GM18498 (cell line): ENCODE measurements around the gene ZNF609.
"Not testable (repeated sequence)": the region's sequence is repeated elsewhere in the genome, so short reads cannot be mapped to it uniquely, and the experiment has no call there.

Experiments
- ATAC-seq: cut with Tn5 transposase; IDR thresholded peaks from one replicate; pipeline ENCODE4 v1.9.1; 2021; ENCODE audit warnings: mild to moderate bottlenecking, moderate library complexity; ENCODE audit not compliant: unreplicated experiment

ZNF609 gene

DNA sequence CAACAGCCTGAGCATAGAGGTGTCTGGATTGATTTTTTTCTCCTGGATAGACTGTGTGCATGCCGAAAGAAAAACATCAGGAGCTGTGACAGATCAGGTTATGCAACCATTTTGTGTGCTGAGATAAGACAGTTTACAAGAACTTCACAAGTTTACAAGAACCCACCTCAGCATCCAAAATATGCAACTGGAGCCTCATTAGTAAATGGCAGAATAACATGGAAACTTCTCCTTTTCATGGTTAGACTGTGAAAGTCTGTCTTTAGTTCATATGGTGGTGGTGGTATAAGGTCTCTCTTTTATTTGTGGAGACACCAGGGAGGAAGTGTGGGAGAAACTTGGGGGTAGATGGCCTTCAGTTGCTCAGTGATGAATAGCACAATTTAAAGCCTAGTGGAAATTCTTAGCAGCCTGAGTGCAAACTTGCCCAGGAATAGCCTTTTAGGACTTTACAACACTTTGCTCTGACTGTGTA, 3.7 kb upstream of the ZNF609 start:
- no peak for ATAC-seq

- ATAC-seq, result no peak
Observed at GRCh38 chr15:64459066-64459781, 1.2 kb upstream of the ZNF609 start.

DNA sequence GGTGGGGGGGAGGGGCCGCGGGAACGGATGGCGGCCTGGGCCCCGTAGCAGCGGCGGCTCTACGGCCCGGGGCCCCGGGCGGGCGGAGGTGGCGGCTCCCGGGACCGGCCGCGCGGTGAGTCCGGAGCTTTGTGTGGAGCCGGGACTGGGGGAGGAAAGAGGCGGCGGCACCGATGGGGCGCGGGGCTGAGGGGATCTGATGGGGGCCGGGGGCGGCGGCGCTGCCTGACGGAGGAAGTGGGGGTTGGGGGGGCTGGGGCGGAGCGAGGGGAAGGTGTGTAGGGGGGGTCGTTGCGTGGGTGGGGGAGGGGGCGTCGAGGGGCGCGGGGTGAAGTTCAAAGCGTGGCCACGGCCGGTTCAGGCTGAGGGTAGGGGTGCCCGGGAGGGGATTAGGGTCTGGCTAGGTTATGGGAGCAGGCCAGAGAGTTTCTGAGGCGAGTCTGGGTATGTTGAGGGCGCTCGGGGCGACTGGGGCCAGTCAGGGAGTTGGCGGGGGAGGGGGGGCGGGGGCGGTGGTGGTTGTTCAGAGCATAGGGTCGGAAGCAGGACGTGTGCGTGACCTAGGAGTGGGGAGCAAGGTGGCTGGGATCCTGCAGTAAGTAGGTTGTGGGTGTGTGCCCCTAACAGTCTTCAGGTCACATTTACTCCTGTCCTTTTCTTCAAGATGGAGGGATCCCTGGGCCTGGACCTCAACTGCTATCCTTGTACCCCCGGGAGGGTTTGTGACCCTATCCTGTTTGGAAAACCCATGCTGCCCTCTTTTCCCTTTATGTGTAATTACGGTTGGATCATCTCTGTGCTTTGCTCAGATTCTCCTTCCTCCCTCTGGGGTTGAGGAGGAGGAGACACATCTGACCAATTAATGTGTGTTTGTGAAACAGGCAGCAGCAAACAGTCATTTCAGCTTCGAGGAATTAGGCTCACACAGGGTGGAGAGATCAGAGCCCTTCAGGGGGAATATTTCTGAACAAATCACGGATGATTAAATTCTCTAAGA, 644 bp downstream of the ZNF609 start:
- ATAC-seq, result no peak

DNA sequence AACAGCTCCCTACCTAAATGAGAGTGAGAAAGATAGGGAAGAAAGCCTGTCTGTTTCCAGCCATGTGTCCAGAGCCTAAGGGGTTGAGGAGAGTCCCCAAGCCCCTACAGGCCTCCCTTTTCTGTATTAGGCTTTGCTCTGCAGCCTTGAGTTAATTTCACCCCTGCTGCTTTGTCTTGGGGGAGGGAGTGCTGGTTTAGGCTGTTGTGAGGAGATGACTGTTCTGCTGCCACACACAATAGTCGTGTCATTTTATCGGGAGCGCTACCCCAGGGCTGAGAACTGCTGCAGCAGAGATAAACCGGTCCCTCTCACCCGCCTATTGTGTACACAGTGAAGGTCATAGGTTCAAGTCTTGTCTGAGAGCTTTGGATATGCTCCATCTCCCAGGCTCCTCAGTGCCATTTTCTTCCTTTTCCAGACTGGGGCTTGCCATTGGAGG, 1.4 kb downstream of the ZNF609 start:
- ATAC-seq, result no peak

DNA sequence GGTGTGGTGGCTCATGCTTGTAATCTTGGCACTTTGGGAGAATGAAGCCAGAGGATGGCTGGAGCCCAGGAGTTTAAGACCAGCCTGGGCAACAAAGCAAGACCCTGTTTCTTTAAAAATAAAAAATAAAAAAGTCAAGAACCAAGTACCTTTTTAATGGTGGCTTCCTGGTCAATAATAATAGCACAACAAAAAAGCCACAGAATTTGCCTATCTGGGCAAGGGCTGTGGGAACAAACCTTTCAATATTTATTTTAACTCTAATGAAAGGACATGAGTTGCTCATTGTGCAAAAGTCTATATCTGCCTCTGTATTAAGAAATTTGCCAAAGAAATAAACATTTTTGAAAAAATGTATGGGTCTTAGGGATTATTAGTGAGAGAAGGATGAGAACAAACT, 2.1 kb downstream of the ZNF609 start:
- no peak for ATAC-seq

DNA sequence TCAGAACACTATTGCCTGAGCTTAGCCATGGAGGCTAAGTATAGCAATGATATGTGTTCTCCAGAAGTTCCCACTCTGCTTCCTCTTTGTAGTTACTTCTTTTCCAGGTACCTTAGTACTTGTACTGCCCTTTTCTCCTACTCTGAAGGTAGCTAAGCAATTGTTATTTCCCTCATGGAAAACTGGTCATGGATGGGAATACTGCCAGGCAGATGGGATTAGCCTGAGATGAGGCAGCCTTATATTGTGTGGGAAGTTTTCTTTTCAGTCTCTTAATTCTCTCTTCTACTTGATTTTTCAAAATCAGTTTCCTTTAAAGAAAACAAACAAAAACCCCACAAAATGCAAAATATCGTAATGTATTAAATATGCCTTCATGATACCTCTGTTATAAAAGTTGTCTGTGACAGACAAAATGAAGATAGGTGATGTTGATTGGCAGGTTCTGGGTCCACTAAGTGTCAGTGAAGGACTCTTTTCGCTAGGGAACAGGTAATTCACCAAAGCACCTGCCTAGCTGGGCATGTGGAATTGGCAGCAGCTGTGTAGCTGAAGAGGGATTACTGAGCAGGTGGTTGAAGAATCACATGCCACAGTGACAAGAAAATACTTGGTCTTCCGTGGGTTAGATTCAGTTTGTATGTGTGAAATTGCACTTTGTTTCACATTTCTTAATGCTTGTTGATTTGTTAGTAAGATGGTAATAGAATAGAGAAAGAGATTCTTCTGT, 4.1 kb downstream of the ZNF609 start:
- no peak for ATAC-seq

DNA sequence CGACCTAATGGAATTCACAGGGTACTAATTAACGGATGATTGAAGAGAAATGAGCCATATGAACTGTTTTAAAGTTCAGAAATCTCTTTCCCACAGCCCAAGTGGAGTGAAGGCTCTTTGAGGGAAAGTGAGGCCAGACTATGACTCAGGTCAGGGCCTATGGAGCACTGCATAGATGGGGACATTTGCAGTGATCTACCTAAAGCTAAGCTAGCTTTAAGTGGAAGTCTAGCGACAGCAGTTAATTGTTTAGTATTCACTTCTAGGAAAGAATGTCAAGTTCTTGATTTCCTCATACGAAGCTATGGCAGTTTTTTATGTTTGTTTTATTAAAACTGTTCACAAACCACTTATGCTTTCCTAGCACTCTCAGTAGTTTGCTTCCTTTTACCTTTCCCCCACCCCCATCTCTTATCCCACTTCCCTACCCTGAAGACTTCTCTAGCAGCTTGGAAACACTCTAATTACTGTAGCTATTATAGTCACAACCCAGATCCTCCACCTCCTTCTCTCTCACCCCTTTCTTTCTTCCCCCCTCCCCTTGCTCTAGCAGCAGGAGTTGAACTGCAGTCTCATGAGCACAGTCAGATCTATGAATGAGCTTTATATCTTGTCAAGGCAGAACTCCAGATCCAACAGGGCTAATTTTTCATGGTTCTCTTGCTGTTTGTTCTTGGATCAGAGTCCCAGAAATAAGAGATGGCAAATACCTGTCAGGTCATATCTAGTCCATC, 6.2 kb downstream of the ZNF609 start:
- no peak for ATAC-seq

DNA sequence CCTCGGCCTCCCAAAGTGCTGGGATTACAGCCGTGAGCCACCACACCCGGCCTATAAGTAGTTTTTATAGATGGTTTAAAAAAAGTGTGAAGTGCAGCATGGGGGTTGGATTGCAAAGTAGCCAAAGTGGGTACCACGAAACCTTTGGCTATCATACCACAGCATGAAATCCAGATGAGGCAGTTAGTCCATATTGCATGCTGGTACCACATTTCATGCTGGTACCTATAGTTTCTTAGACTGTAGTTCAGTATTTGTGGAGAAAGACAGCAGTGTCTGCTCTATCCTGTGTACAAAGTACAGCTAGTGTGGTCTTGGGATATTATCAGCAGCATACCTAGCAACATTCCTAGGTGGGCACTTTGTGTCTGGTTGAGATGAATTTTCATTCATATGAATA, 11.8 kb downstream of the ZNF609 start:
- ATAC-seq, result no peak

GRCh38 chr15:64474846-64475245, 14.5 kb downstream of the ZNF609 start:
- no peak for ATAC-seq

GRCh38 chr15:64476550-64476949, 16.2 kb downstream of the ZNF609 start:
- ATAC-seq, result no peak

- ATAC-seq, result no peak
Observed at GRCh38 chr15:64478863-64479262, 18.5 kb downstream of the ZNF609 start.

- ATAC-seq, result no peak
Observed at GRCh38 chr15:64480891-64481290, 20.5 kb downstream of the ZNF609 start.

- no peak for ATAC-seq
Observed at GRCh38 chr15:64483749-64484148, 23.4 kb downstream of the ZNF609 start.

- no peak for ATAC-seq
Observed at GRCh38 chr15:64485796-64486195, 25.4 kb downstream of the ZNF609 start.

- no peak for ATAC-seq
Observed at GRCh38 chr15:64490598-64491259, 30.4 kb downstream of the ZNF609 start.

DNA sequence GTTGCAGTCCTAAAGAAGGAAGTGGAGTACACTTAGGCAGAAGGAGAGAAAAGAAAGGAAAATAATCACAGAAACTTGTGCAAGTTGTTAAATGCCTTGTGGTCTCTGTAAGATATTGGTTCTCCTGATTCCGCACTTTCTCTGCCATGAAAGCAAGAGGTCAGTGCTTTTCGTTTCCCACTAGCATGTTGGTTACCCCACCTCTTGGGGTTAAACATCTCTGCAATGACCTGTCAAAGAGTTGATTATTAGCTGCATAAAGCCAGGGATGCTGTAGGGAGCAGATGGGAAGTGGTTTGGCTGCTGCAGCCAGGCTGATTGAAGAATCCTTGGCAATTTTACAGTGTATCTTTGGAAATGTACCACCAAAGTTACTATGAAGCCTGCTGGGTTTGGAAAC, 33.3 kb downstream of the ZNF609 start:
- ATAC-seq, result no peak

DNA sequence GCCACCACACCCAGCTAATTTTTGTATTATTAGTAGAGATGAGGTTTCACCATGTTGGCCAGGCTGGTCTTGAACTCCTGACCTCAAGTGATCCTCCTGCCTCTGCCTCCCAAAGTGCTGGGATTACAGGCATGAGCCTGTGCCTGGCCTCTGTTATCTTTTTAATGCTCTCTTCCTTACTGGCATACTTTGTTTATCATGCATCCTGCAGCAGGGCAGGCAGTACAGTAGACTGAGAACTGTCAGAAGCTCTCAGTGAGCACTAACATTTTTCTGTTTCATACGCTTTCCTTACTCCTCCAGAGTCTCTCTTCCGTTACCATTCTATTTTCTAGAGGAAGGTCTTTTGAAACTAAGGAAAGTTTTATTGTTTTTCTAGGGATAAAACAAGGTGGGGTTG, 35.6 kb downstream of the ZNF609 start:
- ATAC-seq, result not testable (repeated sequence)

GRCh38 chr15:64500695-64501395, 40.5 kb downstream of the ZNF609 start:
- no peak for ATAC-seq

DNA sequence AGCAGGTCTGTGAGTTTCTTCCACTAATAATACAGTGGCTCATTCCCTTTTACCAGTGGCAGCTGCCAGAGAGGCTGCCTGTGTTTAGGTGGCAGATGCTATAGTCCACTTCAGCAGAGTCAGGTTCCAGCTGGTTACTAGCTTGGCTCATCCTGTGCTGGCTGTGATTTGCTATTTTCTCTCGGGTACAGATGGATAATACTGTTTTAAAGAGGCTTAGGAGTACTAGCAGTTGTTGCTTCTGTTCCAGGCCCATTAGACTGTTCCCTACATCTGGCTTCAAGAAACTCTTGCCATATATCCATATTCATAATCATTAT, 41.0 kb downstream of the ZNF609 start:
- no peak for ATAC-seq
